Stimulated activated CD8-positive, alpha-beta memory T cell treated with anti-CD3 and anti-CD28 coated beads, Interleukin-12 subunit alpha, Interleukin-12 subunit beta, amount 100 ng/mL, for 1 hour (primary cell): ENCODE measurements around the gene CHSY1.
A peak's percentile ranks its signal among the peaks of the same experiment; 100 is the strongest.

Experiments
- DNase-seq: peaks from one replicate; pipeline ENCODE4 v3.0.0-alpha.2; 2020; ENCODE audit warnings: low read depth

The CHSY1 gene

DNA sequence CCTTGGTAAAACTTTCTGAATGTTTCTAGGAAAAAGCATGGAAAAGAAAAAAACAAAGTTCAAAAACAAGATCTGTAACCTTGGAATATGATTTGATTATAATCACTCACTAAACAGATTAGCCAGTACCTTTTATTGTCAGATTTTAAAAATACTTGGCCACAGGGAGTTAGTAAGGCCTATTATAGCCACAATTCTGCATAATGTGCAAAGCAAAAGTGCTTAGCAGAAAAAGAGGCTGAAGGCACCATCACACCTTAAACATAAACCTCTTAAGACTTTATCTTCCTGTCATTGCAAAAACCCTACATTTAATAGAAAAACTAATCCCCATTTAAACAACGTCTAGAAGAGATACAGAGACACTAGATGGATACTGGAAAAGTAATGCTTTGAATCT lies 41.8 kb downstream of the CHSY1 start:
- DNase-seq, result no peak

DNA sequence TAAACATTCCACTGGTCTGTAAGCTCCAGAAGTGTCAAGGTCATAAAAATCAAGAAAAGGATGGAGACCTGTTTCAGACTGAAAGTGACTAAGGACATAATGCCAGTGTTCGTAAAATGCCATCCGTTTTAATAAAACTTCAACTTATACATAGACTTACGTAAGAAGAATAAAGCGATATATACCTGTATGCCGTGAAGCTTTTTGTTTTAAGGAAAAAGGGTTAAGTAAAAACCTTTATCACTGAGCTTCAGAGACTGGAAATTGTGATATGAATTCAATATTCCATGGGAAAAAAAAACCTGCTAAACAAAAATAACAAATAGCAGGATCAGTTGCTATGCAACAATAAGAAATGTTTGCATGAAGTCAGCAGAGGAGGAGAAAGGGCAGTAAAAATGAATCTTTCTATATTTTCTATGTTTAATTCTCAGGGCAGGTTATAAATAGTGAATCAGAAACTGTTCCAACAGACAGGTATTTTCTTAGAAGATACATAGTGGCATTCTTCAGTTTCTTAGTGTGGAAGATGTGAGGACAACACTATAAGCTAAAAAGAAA lies 42.5 kb downstream of the CHSY1 start:
- no peak for DNase-seq

DNA sequence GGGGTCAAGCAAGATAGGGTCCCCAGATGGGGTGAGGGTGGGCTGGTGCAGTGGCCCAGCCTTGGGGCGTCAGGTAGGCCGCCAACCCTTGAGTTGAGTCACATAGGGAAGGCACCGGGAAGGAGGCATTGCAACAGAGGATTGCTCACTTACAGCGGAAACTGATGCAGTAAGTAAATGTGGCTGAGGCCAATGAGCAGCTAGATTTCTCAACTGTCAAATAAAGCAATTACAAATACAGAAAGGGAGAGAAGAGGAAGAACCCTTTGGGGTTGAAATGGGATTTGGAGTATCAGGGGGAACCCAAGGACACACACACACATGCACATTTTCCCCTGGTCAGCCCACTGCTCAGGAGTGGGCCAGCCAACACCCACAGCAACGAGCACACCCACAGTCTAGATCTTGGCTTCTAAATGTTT lies 44.0 kb downstream of the CHSY1 start:
- no peak for DNase-seq

DNA sequence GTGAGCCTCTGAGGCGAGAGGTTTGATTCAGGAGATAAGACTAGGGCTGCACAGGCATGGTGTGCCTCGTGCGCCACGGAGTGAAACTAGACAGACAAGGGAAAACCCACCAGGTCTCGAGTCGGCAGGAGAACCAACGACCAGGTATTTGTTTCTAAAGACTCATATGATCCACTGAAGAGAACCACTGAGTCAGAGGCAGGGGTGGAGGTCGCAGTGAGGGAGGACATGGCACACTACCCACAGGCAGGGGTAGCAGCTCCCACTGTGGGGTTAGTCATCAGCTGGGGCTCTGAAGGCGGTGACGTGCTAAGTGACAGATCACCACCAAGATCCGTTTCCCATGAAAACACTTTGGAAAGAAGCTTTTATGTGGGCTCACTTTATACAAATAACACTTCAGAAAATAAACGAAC lies 45.7 kb downstream of the CHSY1 start:
- peak; percentile 61 for DNase-seq

DNA sequence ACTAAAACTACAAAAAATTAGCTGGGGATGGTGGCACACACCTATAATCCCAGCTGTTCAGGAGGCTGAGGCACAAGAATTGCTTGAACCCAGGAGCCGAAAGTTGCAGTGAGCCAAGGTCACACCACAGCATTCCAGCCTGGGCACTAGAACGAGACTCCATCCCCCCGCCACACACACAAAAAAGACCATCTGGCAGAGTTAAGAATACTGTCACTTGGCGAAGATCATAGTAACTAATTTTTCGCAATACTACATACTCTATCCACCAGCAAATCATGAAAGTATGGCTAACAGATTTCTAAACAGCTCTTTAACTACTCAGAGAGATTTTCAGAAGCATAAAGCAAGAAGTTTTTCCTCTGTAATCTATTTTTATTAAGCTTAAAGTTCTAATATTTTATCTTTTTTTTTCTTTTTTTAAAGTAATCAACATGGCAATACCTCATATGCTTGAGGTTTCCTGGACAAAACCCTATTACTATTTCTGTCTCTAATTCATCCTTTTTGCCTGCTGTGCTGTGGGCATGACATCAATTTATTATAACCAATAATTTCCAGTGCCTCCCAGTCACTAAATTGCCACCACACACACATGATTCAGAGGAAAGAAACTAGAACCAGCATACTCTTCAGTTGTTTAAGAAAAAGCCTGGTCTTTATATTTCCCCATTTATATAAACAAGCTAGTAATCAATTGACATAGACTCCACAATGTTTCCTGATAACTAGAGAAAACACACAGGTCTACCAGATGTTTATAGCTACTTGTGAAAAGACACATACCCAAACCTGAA lies 46.9 kb downstream of the CHSY1 start:
- no peak for DNase-seq

DNA sequence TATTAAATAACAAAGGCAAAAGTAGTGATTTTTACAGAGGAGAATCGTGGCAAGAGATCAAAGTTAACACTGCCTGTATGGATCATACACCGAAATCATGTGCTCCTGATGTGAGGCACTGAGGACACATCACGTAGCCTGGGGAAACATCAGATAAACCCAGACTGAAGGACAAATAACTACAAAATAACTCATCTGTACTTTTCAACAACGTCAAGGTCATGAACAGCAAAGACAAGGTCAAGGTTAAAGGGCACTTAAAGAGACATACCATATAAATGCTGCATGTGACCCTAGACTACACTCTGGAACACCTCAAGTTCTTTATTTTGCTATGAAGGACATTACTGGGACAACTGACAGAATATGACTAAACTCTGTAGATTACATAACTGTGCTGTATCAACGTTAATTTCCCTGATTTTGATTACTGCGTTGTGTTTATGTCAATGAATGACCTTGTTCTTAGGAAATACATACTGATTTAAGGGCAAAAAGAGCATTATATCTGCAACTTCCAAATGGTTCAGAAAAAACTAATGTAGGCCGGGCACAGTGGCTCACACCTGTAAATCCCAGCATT lies 48.1 kb downstream of the CHSY1 start:
- DNase-seq, result no peak

DNA sequence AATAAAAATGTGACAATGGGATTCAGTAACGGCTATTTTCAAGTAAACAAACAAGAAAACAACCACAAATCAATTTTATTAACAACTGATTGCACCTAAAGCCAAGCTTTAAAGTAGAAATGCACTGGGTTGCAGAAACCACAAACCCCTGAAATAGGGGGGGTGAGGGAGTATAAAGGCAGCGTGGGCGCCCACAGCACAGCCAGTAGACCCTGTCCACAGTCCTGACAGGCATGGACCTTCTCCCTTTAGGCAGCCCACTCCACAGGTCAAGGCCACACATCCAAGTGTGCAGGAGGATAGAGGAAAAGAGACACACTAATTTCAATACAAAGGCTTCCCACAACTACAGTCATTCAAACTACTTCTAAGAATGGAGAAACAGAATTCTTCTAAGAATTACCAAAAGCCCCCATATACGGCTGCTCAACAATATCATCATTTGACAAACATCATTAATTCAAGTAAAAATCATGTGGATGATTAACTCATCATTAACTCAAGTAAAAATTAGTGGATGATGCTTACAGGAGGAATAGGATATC lies 48.7 kb downstream of the CHSY1 start:
- no peak for DNase-seq

DNA sequence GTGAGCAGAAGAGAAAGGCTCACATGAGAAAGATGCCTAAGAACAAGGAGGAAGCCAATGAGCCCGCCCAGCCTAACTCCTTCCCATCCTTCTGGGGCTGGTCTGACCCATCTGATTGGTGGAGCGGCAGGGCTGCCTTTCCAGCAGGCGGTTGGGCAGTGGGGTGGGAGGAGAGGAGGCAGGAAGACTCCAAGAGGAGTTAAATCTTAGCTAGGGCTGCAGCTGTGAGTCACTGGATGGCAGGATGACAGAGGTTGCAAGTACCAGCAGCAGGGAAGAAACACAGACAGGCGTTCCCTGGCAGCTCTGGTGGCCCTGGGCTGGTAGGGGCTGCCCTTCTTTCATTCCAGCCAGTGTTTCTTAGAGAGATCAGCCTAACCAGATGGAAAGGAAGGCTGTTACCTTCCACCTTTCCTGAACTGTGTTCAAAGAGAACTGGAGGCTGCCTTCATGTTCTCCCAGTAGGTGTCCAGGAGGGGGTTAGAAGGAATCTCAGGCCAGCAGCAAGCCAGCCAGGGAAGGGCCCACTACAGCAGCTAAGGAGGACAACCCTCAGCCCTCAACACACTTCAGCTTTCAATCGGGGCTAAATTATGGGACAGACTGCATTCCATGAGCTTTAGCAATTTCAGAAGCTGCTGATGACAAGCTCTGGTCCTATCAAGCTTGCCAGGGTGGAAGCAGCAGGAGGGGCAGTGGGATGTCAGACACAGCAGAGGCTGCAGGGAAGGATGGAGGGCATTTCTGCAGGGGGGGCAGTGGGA lies 50.3 kb downstream of the CHSY1 start:
- no peak for DNase-seq

DNA sequence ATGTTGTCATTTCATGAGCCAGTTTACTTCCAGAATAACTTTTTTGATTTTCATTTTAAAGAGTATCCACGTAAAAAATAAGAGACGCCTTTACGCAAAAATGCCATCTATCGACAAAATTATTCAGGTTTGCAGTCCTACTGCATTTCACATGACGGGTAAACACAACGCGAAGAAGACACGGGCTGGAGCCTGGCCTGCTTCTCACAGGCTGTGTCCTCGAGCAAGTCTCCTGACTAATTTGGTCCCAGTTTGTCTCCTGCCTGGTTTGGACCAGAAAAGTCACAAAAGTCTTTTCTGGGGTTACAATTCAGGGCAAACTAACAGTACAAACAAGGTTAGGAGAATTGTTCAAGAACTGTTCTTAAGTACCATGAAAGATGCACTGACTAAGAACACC lies 51.7 kb downstream of the CHSY1 start:
- DNase-seq, result no peak

DNA sequence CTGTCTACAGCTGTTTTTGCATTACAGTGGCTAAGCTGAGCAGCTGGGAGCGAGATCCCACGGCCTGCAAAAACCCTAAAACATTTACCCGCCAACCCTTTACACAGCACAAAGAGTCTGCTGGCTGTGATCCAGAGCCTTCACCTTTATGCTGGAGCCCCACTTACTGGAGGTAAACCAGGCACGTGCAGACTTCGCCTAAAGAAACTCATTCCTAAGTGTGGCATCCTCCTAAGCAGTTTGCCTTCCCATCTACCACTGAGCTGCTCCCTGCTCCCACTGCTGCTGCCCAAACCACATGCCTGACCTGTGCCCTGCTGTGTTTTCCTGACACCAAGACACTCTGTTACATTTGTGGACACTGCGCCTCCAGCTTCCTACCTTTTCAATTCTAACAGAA lies 53.0 kb downstream of the CHSY1 start:
- no peak for DNase-seq

DNA sequence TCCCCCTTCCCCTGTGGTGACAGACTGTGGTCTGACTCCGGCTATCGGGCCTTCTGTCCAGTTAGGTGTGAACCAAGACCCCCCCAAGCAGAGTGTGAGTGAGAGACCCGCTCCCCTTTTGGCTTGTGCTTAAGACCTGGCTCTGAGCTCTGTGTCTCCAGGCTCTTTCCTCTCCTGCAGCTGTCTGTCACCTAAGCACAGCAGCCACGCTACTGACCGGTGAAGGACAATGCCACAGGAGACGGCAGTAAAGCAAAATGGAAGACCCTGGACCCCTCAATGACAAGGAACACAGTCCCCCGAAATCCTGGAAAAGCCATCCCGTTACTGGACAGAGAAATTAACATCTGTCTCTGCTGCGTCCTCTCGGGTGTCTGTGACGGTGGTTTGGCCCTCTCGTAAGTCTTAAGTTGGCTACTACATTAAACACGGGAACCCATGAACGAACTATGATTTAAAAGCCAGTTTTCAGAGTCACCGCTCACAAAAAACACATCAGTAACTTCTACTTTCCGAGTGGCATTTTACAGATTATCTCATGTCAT lies 53.7 kb downstream of the CHSY1 start:
- no peak for DNase-seq

DNA sequence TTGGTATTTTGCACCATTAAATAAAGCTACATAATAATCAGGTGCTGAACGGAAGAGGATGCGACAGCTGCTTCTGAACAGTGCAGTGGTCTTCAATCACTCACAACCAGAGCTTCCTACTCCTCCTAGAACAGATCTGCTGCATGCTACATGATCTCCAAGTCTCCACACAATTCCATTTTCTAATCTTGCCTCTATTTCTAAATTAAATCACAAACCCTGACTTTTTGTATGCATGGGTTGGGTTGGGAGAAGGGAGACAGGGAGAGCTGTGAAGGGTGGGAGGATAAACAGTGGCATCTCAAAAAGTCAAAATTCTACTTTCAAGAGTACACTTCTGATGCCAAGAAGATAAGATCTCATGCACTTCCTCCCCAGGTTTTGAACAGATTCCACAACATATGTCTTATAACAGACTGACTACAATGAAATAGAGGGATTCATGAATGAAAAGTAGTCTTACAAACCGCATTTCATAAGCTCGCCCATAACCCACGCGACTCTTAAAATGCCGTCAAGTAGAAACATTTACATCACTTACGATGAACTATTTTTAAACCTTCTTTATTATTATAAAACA lies 57.2 kb downstream of the CHSY1 start:
- no peak for DNase-seq

DNA sequence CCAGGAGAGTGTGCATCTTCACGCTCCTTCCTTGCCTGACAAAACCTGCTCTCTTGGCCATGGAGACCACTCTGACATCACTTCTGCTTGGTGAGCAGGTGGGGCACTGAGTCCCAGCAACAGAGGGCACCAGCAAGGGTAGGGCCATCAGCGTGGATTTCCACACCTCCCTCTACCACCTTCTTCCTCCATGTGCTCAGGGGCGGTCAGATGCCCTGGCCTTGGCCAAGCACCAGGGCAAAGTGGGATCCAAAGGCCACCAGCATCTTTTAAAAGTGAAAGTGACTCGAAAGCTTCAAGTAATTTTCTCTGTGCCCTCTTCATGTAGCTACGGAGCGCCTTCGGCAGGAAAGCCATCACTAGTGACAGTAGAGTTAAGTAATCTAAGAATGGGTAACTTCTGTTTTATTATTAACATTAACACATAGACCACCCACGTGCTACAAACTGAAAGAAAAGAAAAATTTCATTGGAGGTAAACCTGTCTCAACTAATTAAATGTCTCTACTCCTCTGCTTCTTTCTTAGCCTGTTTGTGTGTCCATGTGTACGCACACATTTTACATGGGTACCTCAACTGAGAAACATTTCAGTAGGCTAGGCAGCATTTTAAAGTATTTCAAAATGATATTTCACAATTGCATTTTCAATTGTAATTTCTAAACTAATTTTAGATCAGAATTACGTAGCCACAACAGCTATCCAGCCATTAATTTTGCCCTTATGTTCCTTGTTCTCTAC lies 57.9 kb downstream of the CHSY1 start:
- no peak for DNase-seq

DNA sequence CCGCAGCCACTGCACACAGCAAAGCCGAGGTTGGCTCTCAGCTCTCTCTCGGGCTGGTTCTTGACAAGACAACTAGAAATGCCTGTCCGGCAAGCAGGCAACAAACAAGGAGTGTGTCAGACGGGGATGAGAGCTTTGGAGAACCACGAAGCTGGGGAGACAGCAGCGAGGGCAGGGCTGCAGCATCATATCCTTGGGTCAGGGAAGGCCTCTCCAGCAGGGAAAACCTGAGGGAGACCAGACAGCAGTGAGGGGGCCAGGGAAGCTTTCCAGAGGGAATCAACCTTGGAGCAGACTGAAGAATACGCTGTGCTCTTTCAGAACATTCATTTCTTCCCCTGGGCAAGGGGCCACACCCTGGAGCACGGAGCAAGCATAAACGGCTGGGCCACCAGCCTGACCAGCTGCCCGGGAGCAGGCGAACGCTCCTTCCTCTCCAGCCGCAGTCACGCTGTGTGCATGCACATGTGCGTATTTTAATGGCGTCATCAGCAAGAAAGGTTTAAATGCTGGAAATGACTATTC lies 58.7 kb downstream of the CHSY1 start:
- no peak for DNase-seq

DNA sequence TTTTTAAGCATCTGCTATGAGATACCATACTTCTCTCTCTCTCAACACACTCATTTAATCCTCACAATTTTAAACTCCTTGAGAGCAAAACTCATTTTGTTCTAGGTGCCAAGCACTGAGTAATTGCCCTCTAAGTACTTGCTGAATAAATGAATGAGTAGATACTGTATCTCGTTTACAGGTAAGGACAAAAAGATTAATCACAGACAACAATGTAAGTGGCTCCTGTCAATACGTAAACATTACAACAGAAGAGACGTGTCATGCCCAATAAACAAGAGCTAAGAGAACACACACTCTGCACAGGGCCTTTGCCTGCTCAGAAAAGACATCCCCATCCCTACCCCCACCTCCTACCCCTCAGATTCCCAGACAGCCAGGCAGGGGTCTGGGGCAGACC lies 59.8 kb downstream of the CHSY1 start:
- no peak for DNase-seq

DNA sequence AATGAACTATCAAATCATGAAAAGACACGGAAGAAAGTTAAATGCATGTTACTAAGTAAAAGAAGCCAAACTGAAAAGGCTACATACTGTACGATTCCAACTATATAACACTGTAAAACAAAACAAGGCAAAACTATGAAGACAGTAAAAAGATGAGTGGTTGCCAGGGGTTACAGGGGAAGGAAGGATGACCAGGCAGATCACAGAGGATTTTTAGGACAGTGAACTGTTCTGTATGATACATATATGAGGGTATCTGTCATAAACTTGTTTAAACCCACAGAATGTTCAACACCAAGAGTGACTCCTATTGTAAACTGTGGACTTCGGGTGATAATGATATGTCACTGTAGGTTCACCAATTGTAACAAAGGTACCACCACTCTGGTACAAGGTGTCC lies 60.6 kb downstream of the CHSY1 start:
- no peak for DNase-seq

DNA sequence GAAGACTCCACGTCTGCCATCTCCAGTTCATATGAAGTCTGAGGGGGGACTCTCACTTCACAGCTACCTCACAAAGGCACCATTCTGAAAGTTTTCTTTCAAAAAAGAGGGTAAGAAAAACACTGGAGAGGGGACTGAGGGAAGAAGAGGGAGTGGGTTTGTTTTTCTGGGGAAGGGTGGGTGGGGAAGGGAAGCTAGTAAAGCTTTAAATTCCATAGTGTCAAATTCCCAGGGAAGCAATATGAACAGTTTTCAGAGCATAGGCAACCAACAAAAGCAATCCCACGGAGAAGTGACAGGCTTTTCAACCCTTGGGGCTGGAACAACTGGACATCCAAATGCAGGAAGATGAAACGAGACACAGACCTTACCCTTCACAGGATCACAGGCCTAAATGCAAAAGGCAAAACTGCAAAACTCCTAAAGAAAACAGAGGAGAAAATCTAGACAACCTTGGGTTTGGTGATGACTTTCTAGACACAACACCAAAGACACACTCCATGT lies 61.7 kb downstream of the CHSY1 start:
- DNase-seq, result no peak

DNA sequence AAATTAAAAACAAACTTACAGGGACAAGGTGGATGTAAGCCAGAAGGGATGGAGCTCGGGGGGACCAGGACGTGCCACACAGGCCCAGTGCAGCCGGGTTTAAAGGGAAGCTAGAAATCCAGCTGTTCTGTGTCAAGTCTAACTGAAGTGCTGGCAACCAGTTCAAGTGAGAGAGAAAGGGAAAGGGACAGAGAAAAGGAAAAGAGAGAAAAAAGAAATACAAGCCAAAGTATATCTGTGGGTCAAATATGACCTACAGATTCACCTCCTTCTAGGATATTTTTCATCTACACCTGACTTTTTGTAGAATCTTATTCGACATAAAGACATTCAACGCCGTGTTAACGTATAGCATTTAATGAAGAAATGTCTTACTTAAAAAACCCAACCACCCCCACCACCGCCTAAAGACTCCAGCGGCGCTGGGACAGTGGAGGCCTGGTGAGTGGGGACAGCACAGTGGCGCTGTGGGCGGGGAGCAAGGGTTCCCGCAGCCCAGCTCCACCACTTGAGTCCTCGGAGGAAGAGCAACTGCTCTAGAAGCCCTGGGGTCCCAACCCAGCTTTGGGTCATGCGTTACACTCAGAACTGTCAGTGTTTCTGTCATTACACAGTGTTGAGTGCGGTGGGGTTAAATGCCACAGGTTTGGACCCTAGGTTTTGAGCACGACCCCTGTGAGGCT lies 62.3 kb downstream of the CHSY1 start:
- DNase-seq, result no peak

DNA sequence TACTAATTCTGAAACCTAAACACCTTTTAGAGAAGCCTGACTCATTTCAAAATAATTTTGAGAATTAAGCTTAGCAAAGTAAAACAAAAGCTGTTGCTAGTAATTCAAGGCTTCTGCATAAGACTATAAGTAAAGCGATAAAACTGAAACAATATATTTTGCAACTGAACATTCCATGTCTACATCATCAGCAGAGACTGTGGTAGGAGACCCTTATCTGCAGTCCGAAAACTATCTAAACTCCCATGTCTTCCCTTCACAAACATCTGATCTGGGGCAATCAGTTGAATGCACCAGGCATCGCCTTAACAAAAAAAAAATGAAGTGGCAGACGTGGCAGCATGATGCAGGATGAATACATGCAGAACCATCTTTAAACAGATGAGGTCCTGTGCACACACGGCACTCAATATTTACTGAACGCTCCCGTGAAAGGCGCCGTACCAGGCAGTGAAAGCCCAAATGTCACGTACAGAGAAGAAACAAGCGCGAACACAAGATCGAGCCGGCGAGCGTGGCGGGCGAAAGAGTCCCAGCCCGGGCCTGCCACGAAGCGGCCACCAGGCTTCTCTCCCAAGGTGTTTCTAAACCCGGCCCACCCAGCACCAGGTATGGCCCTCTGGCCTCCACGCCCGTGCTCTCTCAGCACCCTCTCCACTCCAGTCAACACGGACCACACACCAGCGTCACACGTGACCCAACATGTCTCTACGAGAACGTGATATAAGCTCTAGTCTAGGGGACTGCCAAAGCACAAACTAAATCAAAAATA lies 63.0 kb downstream of the CHSY1 start:
- DNase-seq, result no peak
